Vagina (tissue), 2 donors: Measurements from ENCODE around the gene DACH1. TPM values are rescaled to one million over a fixed set of nuclear protein-coding genes. Genes with fewer than 3 reads are reported as not detected.

Source experiments
- DNase-seq, 2 donors: peaks; one replicate each; pipeline ENCODE4 v3.0.0-alpha.2; 2017; ENCODE audit errors: extremely low spot score in 2 of 2
- H3K27ac ChIP-seq: fragments of 200-600 bp; sonication (generic); one replicate; pipeline ENCODE4 v1.5.1; 2019
- H3K27me3 ChIP-seq: fragments of 200-600 bp; sonication (generic); one replicate; pipeline ENCODE4 v1.5.1; 2019
- H3K36me3 ChIP-seq, 2 donors: fragments of 200-600 bp; sonication (generic); one replicate each; pipeline ENCODE4 v1.5.1; 2017 to 2019
- H3K4me1 ChIP-seq: fragments of 200-600 bp; sonication (generic); one replicate; pipeline ENCODE4 v1.5.1; 2019
- H3K4me3 ChIP-seq, 2 donors: fragments of 200-600 bp; sonication (generic); 1 replicate in 1 of 2; 2 replicates in 1 of 2; pipeline ENCODE4 v1.5.1; 2016 to 2019
- H3K9me3 ChIP-seq: fragments of 200-600 bp; sonication (generic); one replicate; pipeline ENCODE4 v1.5.1; 2019
- CTCF ChIP-seq, 3 experiments: fragments of 450-650 bp in 2 of 3; fragments of 200-600 bp in 1 of 3; sonication (generic) in 1 of 3; IDR thresholded peaks; one replicate each; pipeline ENCODE4 v1.5.1; 2017 to 2019; ENCODE audit warnings: antibody characterized with exemption in 3 of 3, mild to moderate bottlenecking in 2 of 3, moderate library complexity in 2 of 3
- POLR2A ChIP-seq, 2 donors: fragments of 450-650 bp; IDR thresholded peaks; one replicate each; pipeline ENCODE4 v1.6.1; 2017; ENCODE audit warnings: antibody characterized with exemption in 2 of 2, mild to moderate bottlenecking in 2 of 2, moderate library complexity in 2 of 2
- POLR2AphosphoS5 ChIP-seq, 2 donors: sonication (generic); formaldehyde crosslinking; IDR thresholded peaks; one replicate each; pipeline ENCODE4 v1.9.0; 2017; ENCODE audit warnings: antibody characterized with exemption in 2 of 2, mild to moderate bottlenecking in 2 of 2, low read depth in 1 of 2; ENCODE audit not compliant: insufficient read depth in 1 of 2
- intact Hi-C: fragments of 100-400 bp; cut with DNase I; formaldehyde crosslinking; loops from one replicate; pipeline ENCODE4 v1.15.1; 2023
- total RNA-seq: library from RNA; depleted of rRNA; stranded (reverse); fragments of >200 nt; gene quantifications from one replicate; pipeline ENCODE4 v1.2.3, GENCODE V29; 2016

DACH1 gene
- total RNA-seq, 1 donor from 2014 or later = 7.9 TPM

DNA sequence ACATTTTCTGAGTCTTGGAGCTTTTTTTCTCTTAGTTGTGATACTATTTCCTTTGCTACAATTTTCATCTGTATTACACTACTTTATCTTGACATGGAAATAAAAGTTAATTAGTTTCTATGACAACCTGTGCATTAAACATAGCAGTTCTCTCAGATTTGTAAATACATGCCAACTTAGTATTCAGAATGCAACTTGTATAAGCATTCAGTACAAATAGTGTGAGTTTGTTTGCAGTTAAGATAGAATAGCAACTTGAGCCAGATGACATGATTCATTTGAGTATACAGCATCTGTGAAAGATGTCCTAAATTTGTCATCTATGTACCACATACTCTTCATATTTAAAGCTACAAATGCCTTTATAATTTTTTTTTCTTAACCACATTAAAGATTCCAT lies 98.1 kb downstream of the DACH1 start:
- no peak for DNase-seq
- Histone ChIP-seq H3K4me1 (no peaks in the 10 kb centered on the region), H3K4me3 (no peak overlapping the region), H3K27me3 (no peaks in the 10 kb centered on the region), H3K27ac (no peak overlapping the region), H3K36me3 (no peaks in the 10 kb centered on the region), H3K9me3 (no peaks in the 10 kb centered on the region)
- TF ChIP-seq POLR2AphosphoS5 (IDR thresholded peaks at IDR 0.05; ENCODE audit: insufficient read depth in 1 of 2, low read depth in 1 of 2) (no peak), POLR2A (IDR thresholded peaks at IDR 0.05) (no peak), CTCF (IDR thresholded peaks at IDR 0.05) (no peak)
- intact Hi-C loops = no loop called here

DNA sequence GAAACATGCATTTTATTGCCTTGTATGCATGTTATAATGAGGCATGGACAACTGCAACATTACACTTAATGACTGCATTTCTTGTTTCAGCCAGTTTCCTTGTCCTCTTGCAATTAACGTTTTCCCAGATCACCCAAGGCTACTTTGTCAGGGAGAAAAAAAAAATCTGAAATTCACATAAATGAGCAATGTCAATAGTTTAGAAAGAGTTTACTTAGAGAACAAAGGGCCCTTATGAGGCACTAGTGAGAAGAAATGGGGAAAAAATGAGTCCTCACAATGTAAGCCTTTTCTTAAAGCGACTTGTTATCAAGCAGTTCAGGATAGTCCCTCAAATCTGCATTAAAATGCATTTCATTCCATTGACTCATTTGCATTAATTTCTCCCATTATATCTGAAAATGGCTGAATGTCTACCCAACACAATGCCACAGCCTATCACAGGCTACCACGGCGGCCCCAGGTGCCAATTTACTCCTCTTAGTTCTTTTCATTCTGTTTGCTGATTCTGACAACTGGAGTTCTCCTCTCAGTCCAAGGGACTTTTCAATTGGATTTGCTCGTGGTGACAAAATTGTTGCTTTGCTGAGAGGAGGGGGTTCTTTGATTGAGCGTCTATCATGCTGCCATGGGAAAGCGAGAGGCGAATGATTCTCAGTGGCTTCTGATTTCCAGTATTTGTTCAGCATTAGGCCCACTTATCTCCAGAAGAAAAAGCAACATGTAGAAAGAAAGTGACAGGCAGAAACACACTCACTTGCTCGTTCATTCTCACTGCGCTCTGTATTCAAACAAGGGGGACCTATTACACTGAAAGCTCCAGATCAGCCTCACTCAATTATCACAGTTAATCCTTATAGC lies 107.1 kb downstream of the DACH1 start:
- intact Hi-C loops = no loop called here
- no peak overlapping the region for H3K4me3 ChIP-seq
- H3K4me1 ChIP-seq = no peaks in the 10 kb centered on the region
- H3K27ac ChIP-seq = no peak overlapping the region
- H3K36me3 ChIP-seq = no peaks in the 10 kb centered on the region
- no peak for TF ChIP-seq POLR2A (IDR thresholded peaks at IDR 0.05)
- no peak for TF ChIP-seq CTCF (IDR thresholded peaks at IDR 0.05)
- no peak for TF ChIP-seq POLR2AphosphoS5 (IDR thresholded peaks at IDR 0.05; ENCODE audit: insufficient read depth in 1 of 2, low read depth in 1 of 2)
- DNase-seq = no peak
- H3K27me3 ChIP-seq = no peaks in the 10 kb centered on the region
- H3K9me3 ChIP-seq = no peaks in the 10 kb centered on the region

GRCh38 chr13:71758828-71759227 lies 108.2 kb downstream of the DACH1 start:
- no peak for DNase-seq
- Histone ChIP-seq H3K36me3 (no peaks in the 10 kb centered on the region), H3K4me1 (no peaks in the 10 kb centered on the region), H3K9me3 (no peaks in the 10 kb centered on the region), H3K27ac (no peak overlapping the region), H3K27me3 (no peaks in the 10 kb centered on the region), H3K4me3 (no peak overlapping the region)
- TF ChIP-seq POLR2A (IDR thresholded peaks at IDR 0.05) = no peak
- TF ChIP-seq POLR2AphosphoS5 (IDR thresholded peaks at IDR 0.05; ENCODE audit: insufficient read depth in 1 of 2, low read depth in 1 of 2) = no peak
- TF ChIP-seq CTCF (IDR thresholded peaks at IDR 0.05) = no peak
- intact Hi-C loops = no loop called here

- Histone ChIP-seq H3K9me3 (no peaks in the 10 kb centered on the region), H3K4me3 (no peak overlapping the region), H3K4me1 (no peaks in the 10 kb centered on the region), H3K36me3 (no peaks in the 10 kb centered on the region), H3K27ac (no peak overlapping the region), H3K27me3 (no peaks in the 10 kb centered on the region)
- no peak for TF ChIP-seq POLR2A (IDR thresholded peaks at IDR 0.05)
- peak in 1 of 3 experiments; percentile 8 for TF ChIP-seq CTCF (IDR thresholded peaks at IDR 0.05)
- intact Hi-C loops = no loop called here
- no peak for DNase-seq
Observed at GRCh38 chr13:71754407-71754974, 112.5 kb downstream of the DACH1 start.
